GM15510 (cell line): ENCODE measurements around the gene ESYT2.

Experiments used
- POLR2A ChIP-seq: IDR thresholded peaks from 3 replicates; pipeline ENCODE4 v1.6.1; 2011; ENCODE audit warnings: borderline replicate concordance; ENCODE audit not compliant: insufficient read length; ENCODE audit errors: extremely low read depth

The ESYT2 gene

DNA sequence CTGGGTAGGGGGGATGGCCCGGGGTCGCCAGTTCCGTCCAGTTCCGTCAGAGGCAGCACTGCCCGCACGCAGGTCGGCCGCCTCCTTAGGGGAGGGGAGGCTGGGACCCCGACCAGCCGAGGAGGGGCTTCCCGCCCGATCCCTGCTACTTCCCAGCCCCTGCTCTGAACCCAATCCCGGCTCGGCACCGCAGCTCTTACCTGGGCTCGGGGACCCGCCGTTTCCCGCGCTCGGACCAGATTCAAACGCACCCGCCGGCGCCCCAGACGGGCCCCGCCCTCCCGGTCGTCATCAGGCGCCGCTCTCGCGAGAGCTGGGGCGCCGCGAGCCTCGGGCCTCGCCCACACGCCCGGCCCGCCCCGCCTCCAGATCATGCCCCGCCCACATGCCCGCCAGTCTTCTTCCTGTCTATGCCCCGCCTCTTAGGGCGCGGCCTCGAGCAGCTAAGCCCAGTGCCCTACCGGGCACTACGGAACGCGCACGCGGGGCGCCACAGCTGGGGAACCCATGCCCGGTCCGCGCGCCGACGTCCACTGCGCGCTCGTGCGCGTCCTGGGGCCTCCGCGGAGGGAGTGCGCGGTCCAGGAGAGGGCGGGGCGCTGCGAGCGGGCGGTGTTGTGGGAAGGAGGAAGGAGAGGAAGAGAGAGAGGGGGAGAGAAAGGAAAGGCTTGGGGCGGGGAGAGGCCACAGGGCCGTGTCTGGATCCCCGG, 124.6 kb downstream of the ESYT2 start, which contains the start of gene NCAPG2:
Gene NCAPG2 (minus strand): TSS at position 281 of the 710 bp plus-strand sequence. CDS start 2,905 bp downstream, outside the sequence.
- TF ChIP-seq POLR2A, result peak; percentile 79

DNA sequence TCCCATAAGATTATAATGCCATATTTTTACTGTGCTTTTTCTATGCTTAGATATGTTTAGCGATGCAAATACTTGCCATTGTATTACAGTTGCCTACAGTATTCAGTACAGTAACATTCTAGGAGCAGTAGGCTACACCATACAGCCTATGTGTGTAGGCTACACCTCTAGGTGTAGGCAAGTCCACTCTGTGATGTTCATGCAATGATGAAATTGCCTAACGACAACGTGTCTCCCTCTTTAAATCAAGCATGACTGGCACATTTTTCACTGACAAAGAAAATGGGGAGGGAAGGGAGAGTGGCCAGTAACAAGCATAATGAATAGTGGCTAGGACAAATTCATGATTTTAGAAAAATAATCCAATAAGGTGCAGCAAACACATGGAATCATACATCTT, 126.4 kb downstream of the ESYT2 start:
- TF ChIP-seq POLR2A, result no peak

DNA sequence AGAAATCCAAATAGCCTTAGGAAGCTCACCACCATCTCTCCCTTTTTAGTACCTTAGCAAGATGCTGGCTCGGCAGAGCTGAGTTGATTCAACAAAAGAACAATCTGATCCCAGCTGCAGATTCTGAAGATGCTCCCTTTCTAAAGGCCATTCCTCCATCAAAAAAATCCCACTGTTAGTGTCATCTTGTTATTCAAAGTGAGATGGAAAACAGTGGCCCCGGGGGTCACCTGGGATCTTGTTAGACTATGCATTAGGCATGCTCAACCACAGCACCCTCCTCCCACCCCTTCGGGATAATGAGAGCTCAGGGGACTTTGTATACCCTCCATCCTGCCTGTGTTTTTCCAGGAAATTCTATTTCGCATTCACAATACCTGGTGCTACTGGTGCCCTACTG, 127.1 kb downstream of the ESYT2 start:
- no peak for TF ChIP-seq POLR2A

DNA sequence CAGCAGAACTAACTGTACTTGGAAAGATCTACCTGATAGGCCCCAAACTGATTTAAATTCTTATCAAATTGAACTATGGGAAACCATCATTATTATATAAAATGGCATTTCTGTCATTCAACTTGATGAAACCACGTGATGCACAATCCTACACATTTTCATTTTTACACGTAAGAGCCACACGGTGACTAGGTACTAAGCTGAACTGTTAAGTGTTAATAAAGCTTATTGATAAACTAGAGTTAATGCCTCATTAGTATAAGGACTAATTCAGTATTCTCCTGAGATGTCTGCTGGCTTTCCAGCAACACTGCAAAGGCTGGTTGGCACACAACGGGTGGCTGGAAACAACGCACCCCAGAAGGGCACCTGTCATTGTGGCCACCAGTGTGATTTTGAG, 129.3 kb downstream of the ESYT2 start:
- TF ChIP-seq POLR2A, result no peak

DNA sequence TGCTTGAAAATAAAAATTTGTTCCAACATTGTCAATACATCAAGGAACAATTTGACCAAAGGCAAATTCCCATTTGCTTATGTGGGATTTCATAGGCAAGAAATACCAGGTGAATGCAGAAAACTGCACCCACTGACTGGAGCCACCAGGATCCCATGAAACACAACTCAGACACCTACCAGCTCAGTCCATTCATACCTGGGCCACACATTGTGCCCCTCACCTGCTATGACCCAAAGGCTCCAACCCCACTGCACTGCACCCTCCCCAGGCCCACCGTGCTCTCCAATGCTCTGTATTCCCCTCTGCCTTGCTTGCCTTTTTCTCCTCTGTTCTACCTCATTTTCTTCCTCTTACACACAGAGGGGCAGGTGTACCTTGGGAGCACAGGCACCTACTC, 130.0 kb downstream of the ESYT2 start:
- TF ChIP-seq POLR2A, result no peak

DNA sequence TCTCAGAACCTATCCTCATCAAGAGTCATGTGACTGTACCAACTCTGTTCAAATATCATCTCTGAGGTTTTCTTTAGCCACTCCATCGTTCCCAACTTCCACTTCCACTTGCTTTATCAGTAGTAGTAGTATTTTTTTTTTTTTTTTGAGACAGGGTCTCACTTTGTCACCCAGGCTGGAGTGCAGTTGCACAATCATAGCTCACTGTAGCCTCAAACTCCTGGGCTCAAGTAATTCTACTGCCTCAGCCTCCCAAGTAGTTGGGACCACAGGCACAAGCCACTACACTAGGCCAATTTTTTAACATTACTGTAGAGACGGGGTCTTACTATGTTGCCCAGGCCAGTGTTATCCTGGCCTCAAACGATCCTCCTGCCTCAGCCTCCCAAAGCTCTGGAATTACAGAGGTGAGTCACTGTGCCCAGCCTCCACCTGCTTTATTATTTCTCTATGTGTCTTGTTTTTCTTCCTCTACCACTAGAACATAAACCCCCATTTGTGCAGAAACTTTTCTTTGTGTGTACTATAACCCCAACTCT, 130.6 kb downstream of the ESYT2 start:
- no peak for TF ChIP-seq POLR2A

DNA sequence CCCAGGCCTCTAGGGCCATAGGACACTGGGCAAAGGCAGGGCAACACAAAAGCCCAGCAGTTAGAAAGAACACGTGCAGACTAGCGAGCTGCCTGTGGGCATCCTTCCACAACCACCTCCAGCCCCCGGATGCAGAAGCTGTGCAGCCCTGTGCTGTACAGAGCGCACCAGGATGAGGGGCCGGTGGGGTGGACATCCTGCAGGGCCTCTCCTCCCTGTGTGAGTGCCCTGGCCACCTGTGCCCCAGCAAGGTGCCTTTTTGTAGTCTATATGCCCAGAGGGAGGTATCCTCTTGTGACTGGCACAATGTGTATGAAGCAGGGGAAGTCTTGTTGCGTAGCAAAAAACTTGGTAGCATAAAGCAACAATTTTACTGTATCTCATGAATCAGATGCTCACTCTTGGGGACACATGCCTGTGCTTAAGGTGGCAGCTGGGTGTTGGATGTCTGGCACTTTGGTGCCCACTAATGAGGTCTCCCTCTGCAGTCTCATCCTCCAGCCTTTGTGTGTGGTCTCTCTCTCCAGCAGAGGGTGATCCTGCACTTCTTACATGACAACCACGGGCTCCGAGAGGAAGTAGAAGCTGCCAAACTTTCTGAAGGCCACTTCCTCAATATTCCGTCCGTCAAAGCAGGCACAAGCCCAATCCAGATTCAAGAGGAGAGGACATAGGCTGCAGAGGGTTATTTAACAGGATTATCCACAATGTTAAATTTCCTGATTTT, 133.4 kb downstream of the ESYT2 start:
- no peak for TF ChIP-seq POLR2A

DNA sequence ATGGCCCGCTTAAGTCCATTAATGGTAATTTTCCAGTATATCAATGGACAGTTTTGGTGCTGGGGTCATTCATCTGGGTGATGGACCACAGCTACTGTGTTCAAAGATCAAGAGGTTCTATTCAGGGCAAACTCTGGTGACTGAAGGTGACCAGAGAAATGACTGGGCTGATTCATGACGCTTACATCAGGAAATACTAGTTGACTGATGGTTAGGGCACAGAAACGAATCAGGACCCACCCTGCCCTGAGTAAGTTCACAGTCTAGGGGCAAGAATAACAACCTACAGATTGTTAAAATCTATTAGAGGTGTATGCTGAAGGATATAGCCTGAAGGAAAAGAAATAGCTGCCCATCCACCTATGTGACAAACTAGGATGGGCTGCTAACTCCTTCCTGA, 134.3 kb downstream of the ESYT2 start:
- no peak for TF ChIP-seq POLR2A

DNA sequence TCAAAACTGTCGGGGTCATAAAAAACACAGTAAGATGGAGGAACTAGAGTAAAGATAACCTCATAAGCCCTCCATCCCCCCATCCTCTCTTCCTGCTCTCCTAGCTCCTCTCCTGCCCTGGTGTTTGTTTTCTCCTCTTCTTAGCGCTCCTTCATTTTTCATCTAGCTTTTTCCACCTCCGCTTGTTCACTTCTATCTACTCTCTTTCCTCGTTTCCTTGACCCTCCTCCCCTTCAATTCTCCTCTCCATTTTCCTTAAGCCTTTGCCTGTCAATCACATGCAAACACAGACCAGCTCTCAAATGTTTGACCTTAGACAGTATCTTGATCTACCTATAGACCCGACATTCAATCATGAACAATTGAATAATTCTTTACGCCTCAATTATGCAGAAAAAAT, 134.7 kb downstream of the ESYT2 start:
- no peak for TF ChIP-seq POLR2A

DNA sequence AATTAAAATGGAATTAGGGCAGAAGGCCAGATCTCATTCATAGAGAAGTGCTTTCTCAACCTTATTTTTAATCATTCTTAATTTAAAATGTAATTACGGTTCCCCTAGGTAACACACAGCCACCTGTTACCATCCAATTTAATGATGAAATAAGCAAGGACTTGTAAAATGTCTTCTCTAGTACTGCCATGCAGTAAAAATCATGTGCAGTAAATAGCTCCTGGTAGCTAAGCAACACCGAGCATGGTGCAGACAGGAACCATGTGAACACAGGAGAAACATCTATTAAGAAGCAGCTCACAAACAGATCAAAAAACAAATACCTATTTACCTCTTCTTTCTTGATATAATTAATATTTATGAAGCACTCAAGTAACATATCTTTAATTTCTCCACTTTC, 139.8 kb downstream of the ESYT2 start:
- TF ChIP-seq POLR2A, result no peak

DNA sequence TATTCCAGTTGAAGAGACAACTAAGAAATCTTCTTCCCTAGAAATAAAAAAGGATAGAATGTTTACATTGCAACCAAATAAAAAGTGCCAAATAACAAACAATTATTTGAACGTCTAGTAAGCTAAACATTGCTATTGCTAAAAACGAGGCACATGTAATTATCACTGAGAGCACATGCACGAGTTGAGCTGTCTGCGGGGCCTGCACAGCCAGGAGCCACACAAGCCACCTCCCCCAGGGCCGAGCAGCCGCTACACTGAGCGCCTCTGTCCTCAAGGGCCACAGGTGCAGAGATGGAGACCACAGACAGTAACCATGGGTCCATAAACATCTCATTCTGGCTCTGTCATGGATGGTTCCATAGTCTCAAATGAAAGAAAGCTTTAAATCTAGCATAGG, 141.9 kb downstream of the ESYT2 start:
- TF ChIP-seq POLR2A, result no peak

DNA sequence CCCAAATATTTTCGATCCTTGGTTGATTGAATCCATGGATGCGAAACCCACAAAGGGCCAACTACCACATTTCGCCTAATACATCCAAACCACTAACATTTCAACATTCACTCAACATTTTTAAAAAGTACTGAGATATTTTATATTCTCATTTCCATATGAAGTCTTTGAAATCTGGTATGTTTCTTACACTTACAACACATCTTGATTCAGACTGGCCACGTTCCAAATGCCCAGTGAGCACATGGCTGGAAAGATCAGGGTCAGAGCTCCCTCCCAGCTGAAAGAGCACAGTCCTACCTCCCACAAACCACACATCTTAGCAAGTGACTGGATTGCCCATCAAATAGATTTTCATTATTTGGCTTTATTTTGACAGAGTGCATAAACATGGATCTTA, 143.6 kb downstream of the ESYT2 start:
- no peak for TF ChIP-seq POLR2A

DNA sequence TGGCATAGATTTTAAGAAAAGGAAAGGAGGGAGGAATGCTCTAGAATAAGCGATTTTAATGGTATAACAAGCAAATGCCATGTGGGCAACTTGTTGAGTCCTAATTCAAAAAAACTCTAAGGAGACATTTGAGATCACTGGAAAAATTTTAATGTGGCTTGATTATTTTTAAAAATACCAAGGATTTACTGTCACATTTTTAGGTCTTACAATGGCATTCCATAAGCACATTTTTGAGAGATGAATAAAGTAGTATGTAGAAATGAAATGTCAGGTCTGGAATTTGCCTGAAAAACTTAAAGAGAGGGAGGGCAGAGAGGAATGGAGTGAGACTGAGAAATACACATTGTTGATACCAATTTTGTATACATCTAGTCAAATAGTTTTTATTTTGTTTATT, 145.0 kb downstream of the ESYT2 start:
- TF ChIP-seq POLR2A, result no peak

DNA sequence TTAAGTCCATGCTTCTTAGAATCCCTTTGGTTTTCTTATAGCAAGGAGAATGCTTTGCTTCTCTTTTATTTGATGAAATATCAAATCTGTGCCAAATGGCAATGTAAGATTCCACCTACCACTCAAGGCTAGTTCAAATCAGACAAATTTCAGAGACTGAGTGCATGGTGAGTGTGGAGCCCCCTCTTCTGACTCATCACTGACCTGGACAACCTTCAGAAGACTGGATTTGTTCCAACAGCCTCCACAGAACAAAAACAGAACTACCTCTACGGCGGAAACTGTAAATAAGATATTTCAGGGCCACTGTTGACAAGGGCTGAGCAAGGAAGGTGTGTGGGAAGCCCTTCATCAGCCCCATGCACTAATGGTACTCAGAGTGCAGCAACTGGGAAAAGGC, 145.8 kb downstream of the ESYT2 start:
- no peak for TF ChIP-seq POLR2A

DNA sequence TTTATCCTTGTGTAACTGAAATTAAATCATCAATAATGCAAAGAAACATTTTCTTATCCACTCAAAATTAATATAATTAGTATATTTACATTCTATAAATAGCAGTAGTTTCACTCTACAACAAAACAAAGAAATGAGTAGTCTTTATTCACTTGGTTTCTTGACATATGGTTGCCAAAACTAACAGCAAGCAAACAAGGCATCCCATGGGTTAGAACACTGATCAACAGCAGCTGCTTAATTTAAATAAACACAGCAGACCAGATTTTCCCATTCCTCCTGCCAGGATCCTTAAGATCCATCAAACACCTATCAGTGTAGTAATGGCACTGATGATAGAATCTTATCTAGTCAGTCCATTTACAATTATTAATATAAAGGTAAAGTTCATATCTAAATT, 146.9 kb downstream of the ESYT2 start:
- no peak for TF ChIP-seq POLR2A
